ENCODE measurements around the gene TTN. TPM values are rescaled to one million over a fixed set of nuclear protein-coding genes. Genes with fewer than 3 reads are reported as not detected.

The TTN gene
- total and polyA plus RNA-seq, 8 donors, result 0.96 to 13.8 (median 8.3) TPM

DNA sequence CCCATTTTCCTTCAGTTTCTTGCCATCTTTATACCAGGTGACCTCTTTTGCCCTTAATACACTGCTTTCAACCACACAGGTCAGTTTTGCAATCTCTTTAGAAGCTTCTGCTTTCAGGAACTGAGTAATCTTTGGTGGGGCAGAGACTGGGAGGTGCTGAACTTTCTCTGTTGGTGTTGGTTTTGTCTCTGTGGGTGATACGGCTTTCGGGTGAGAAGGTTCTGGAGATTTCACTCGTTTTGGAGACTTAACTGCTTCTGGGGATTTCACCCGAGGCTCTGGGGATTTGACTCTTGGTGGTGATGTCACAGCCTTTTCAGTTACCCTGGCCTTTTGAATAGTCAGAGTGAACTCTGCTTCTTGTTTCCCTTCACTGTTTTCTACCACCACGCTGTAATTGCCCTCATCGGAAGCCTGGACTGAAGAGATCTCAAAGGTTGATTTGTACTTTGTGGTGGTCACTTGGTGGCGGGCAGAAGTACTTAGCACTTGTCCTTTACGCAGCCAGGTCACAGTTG lies 276.5 kb downstream of the TTN start:
- no peak overlapping the region for H3K27ac ChIP-seq
- ATAC-seq (peak in 2 of 4 donors; percentile 34 to 47), DNase-seq (no peak), FAIRE-seq (no peak)
- peaks cover 0 to 27% (median 0%) of the 10 kb centered on the region in 3 donors for H3K36me3 ChIP-seq
- WGBS, 2 donors, result 87 to 93% methylated on average over 8 of the region's 8 CpGs
- intact Hi-C loops (cut with DNase I), result no loop called here
- TF ChIP-seq, protein P1, sequence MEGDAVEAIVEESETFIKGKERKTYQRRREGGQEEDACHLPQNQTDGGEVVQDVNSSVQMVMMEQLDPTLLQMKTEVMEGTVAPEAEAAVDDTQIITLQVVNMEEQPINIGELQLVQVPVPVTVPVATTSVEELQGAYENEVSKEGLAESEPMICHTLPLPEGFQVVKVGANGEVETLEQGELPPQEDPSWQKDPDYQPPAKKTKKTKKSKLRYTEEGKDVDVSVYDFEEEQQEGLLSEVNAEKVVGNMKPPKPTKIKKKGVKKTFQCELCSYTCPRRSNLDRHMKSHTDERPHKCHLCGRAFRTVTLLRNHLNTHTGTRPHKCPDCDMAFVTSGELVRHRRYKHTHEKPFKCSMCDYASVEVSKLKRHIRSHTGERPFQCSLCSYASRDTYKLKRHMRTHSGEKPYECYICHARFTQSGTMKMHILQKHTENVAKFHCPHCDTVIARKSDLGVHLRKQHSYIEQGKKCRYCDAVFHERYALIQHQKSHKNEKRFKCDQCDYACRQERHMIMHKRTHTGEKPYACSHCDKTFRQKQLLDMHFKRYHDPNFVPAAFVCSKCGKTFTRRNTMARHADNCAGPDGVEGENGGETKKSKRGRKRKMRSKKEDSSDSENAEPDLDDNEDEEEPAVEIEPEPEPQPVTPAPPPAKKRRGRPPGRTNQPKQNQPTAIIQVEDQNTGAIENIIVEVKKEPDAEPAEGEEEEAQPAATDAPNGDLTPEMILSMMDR (IDR thresholded peaks at IDR 0.05), result no peak
- H3K9me3 ChIP-seq, result no peaks in the 10 kb centered on the region
- no peak overlapping the region for H3K4me3 ChIP-seq
- H3K27me3 ChIP-seq, result no peaks in the 10 kb centered on the region
- no peaks in the 10 kb centered on the region for H3K4me1 ChIP-seq

DNA sequence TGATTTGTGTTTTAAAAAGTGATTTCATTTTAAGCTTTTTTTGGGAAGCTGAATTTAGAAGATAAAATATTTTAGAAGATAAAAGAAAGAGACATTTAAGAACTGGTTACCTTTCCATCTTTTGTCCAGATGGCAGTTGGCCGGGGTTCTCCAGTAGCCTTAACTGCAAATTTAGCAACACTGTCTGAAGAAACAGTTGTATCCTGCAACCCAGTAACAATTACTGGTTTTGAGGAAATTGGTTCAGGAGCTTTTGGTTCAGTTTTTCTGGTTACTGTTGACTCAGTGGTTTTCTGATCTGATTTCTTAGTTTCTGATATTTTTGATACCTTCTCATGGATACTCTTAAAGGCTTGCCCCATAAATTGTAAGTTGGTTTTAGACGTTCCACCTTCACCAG lies 277.1 kb downstream of the TTN start:
- Histone ChIP-seq H3K4me1 (no peaks in the 10 kb centered on the region), H3K9me3 (no peaks in the 10 kb centered on the region), H3K36me3 (peaks cover 0 to 21% (median 0%) of the 10 kb centered on the region in 3 donors), H3K4me3 (no peak overlapping the region), H3K27me3 (no peaks in the 10 kb centered on the region), H3K27ac (no peak overlapping the region)
- no peak for DNase-seq
- ATAC-seq, result no peak
- TF ChIP-seq, protein P1 (IDR thresholded peaks at IDR 0.05), result no peak
- intact Hi-C loops (cut with DNase I), result no loop called here
- FAIRE-seq, result no peak
- WGBS, 2 donors, result 81 to 94% methylated on average over 2 of the region's 2 CpGs

DNA sequence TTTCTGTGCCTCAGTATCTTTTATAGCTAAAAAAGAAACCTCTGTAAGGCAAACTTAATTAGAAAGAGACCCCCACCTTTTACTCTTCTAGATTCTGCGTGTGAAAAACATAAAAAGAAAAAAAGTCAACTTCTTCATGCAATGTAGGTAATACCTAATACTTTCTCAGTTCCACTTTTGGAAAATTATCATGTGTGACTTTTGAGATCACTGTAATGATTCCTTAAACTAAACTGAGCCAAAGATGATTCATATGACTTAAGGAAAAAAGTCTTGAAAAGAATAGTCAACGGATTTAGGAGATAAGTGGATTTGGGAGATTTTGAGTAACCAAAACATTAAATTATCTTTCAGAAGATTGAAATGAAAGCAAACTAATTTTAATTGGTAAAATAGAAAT lies 278.0 kb downstream of the TTN start:
- ATAC-seq, result no peak
- 78 to 87% methylated on average over 2 of the region's 2 CpGs for WGBS, 2 donors
- H3K4me3 ChIP-seq, result no peak overlapping the region
- TF ChIP-seq, protein P1 (IDR thresholded peaks at IDR 0.05), result no peak
- no peak for FAIRE-seq
- H3K27me3 ChIP-seq, result no peaks in the 10 kb centered on the region
- no peak overlapping the region for H3K27ac ChIP-seq
- intact Hi-C loops (cut with DNase I), result no loop called here
- H3K9me3 ChIP-seq, result no peaks in the 10 kb centered on the region
- no peak for DNase-seq
- H3K36me3 ChIP-seq, result peaks cover 0 to 13% (median 0%) of the 10 kb centered on the region in 3 donors
- H3K4me1 ChIP-seq, result no peaks in the 10 kb centered on the region

DNA sequence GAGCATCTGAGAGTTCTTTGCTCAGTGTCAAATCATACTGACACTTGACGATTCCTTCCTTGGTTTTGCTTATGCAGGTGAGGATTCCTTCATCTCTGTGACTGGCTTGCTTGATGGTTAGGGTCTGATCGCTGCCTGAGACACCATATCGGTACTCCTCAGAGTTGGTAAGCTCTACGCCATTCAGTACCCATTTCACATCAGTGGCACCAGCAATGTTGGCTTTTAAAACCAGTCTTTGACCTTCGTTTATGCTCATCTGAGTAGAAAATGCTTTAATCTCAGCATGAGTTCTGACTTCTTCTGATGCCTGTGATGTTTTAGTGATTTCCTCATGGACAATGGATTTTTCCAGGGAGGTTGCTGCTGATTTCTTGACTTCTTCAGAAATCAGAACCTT lies 278.6 kb downstream of the TTN start:
- ATAC-seq, result no peak
- Histone ChIP-seq H3K27me3 (no peaks in the 10 kb centered on the region), H3K36me3 (peaks cover 0 to 9% (median 0%) of the 10 kb centered on the region in 3 donors), H3K4me3 (no peak overlapping the region), H3K4me1 (no peaks in the 10 kb centered on the region), H3K9me3 (no peaks in the 10 kb centered on the region), H3K27ac (no peak overlapping the region)
- DNase-seq, result no peak
- 93% methylated on average over 5 of the region's 5 CpGs for WGBS, 2 donors
- intact Hi-C loops (cut with DNase I), result no loop called here
- TF ChIP-seq, protein P1 (IDR thresholded peaks at IDR 0.05), result no peak
- FAIRE-seq, result no peak

DNA sequence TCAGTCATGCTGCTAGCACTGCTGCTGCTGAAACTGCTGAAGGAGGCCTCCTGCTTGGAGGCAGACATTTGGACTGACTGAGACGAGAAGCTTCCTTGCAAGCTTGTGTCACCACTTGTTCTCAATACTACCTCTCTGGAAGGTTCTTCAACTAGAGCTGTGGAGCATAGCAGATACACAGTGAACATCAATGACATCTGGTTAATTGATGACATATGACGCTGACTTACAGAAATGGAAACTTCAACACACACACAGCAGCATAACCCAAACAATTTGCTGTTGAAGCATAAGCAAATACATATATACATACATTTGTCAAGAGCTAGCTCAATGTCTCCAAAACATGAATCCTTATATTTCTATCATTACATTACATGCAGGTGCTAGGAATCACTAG lies 279.6 kb downstream of the TTN start:
- intact Hi-C loops (cut with DNase I), result no loop called here
- no peak overlapping the region for H3K4me3 ChIP-seq
- no peaks in the 10 kb centered on the region for H3K4me1 ChIP-seq
- no peak overlapping the region for H3K27ac ChIP-seq
- ATAC-seq (no peak), FAIRE-seq (no peak), DNase-seq (no peak)
- no peaks in the 10 kb centered on the region for H3K36me3 ChIP-seq
- no peaks in the 10 kb centered on the region for H3K9me3 ChIP-seq
- H3K27me3 ChIP-seq, result no peaks in the 10 kb centered on the region
- 91 to 93% methylated on average over 2 of the region's 2 CpGs for WGBS, 2 donors
- TF ChIP-seq, protein P1 (IDR thresholded peaks at IDR 0.05), result no peak
